HepG2 (cell line): ENCODE measurements around the gene GALNT15. TPM values are rescaled to one million over a fixed set of nuclear protein-coding genes. Genes with fewer than 3 reads are reported as not detected.

ENCODE experiments used
- ATAC-seq: fragments of 200-7000 bp; cut with Tn5 transposase; 3 replicates; pipeline ENCODE4 v1.9.1; 2020; ENCODE audit warnings: mild to moderate bottlenecking, moderate library complexity
- BruUV-seq: library from RNA; stranded (reverse); fragments of 400-500 nt; replicated peaks from 2 replicates; lab custom pipeline; 2021; lab: Mats Ljungman, UMichigan
- CTCF ChIA-PET: fragments of 300-600 bp; formaldehyde crosslinking; extraction: SDS; loops from one replicate; lab custom pipeline; 2021; ENCODE audit warnings: low total read pairs, inconsistent platforms, low intra/inter-chr PET ratio; lab: Yijun Ruan, JAX
- POLR2A ChIA-PET: fragments of 350-600 bp; sonication (Branson Sonifier 250); formaldehyde crosslinking; loops from one replicate; lab custom pipeline; 2020; ENCODE audit warnings: antibody characterized with exemption, inconsistent platforms; lab: Yijun Ruan, JAX
- DNase-seq: peaks from one replicate; pipeline ENCODE4 v3.0.0-alpha.2; 2015; ENCODE audit warnings: low spot score
- FAIRE-seq: peaks from 3 replicates; lab custom pipeline; 2011; peaks lifted over from hg19 to GRCh38; lab: Jason Lieb, UNC
- H2AFZ ChIP-seq: one replicate; pipeline ENCODE4 v1.6.1; 2011; ENCODE audit warnings: low read length, inconsistent platforms
- H3K27ac ChIP-seq: fragments of 300-600 bp; 3 replicates; pipeline ENCODE4 v1.8.0; 2011; ENCODE audit warnings: mixed run types, mild to moderate bottlenecking, mixed read lengths, low read length, inconsistent platforms; ENCODE audit not compliant: insufficient read depth; ENCODE audit errors: extremely low read length
- H3K27me3 ChIP-seq, 2 experiments: fragments of 200-600 bp in 1 of 2; 2 replicates in 1 of 2; 3 replicates in 1 of 2; pipeline versions ENCODE4 v1.6.0 to v1.8.0; 2011; ENCODE audit warnings: low read length in 2 of 2, mild to moderate bottlenecking in 2 of 2, moderate library complexity in 2 of 2, inconsistent platforms in 1 of 2; ENCODE audit not compliant: insufficient read depth in 2 of 2, control insufficient read depth in 1 of 2
- H3K36me3 ChIP-seq, 2 experiments: fragments of 200-600 bp in 1 of 2; replicated peaks in 1 of 2; 2 replicates in 1 of 2; 3 replicates in 1 of 2; pipeline versions ENCODE4 v1.5.1 to v1.8.0; 2011; ENCODE audit warnings: low read length in 2 of 2, inconsistent platforms in 1 of 2; ENCODE audit not compliant: insufficient read depth in 2 of 2, control insufficient read depth in 1 of 2
- H3K4me1 ChIP-seq: 2 replicates; pipeline ENCODE4 v1.5.1; 2012; ENCODE audit warnings: low read length, inconsistent platforms; ENCODE audit not compliant: insufficient read depth
- H3K4me2 ChIP-seq: 2 replicates; pipeline ENCODE4 v1.6.0; 2011; ENCODE audit warnings: low read depth, low read length, inconsistent platforms
- H3K4me3 ChIP-seq, 3 experiments: fragments of 200-600 bp in 1 of 3; sonication (generic), shearing (Covaris generic) in 1 of 3; replicated peaks in 1 of 3; 2 replicates each; pipeline ENCODE4 v1.5.1; 2011 to 2016; ENCODE audit warnings: low read length in 3 of 3, inconsistent platforms in 2 of 3, low read depth in 2 of 3, mild to moderate bottlenecking in 2 of 3, control low read depth in 1 of 3, mixed read lengths in 1 of 3; ENCODE audit not compliant: insufficient read depth in 1 of 3
- H3K79me2 ChIP-seq: one replicate; pipeline ENCODE4 v1.6.1; 2011; ENCODE audit warnings: low read length, inconsistent platforms; ENCODE audit not compliant: insufficient read depth
- H3K9ac ChIP-seq: 2 replicates; pipeline ENCODE4 v1.6.0; 2011; ENCODE audit warnings: mild to moderate bottlenecking, low read depth, low read length, inconsistent platforms; ENCODE audit not compliant: insufficient read depth
- H3K9me3 ChIP-seq: 2 replicates; pipeline ENCODE4 v1.5.1; 2012; ENCODE audit warnings: mild to moderate bottlenecking, low read length
- H4K20me1 ChIP-seq: 2 replicates; pipeline ENCODE4 v1.6.0; 2011; ENCODE audit warnings: inconsistent platforms, mild to moderate bottlenecking, low read length, moderate library complexity; ENCODE audit not compliant: insufficient read depth
- HMGXB3 ChIP-seq: sonication (generic); formaldehyde crosslinking; IDR thresholded peaks from 2 replicates; pipeline ENCODE4 v1.4.0; 2020; ENCODE audit warnings: missing genetic modification reagents, borderline replicate concordance
- MEIS2 ChIP-seq: sonication (generic); formaldehyde crosslinking; IDR thresholded peaks from 2 replicates; pipeline ENCODE4 v1.9.0; 2021; ENCODE audit warnings: mild to moderate bottlenecking, missing genetic modification reagents
- TIGD3 ChIP-seq: sonication (generic); formaldehyde crosslinking; IDR thresholded peaks from 2 replicates; pipeline ENCODE4 v1.5.1; 2020; ENCODE audit warnings: mild to moderate bottlenecking, missing genetic modification reagents, borderline replicate concordance
- ZNF142 ChIP-seq: sonication (generic); formaldehyde crosslinking; IDR thresholded peaks from 2 replicates; pipeline ENCODE4 v1.4.0; 2020; ENCODE audit warnings: missing genetic modification reagents
- ZNF761 ChIP-seq: sonication (generic); formaldehyde crosslinking; conservative IDR thresholded peaks from 2 replicates; pipeline ENCODE4 v1.4.0; 2020; ENCODE audit warnings: mild to moderate bottlenecking, missing genetic modification reagents
- ZNF816 ChIP-seq: sonication (generic); formaldehyde crosslinking; IDR thresholded peaks from 2 replicates; pipeline ENCODE4 v1.8.0; 2022; ENCODE audit warnings: missing genetic modification reagents, mild to moderate bottlenecking, borderline replicate concordance
- WGBS: methylation state at CpG from one replicate; pipeline ENCODE4 v1.1.6; 2017; ENCODE audit warnings: low lambda C conversion rate; 5-methylcytosine and 5-hydroxymethylcytosine counted together
- in situ Hi-C: cut with HindIII; loops from 2 replicates; pipeline ENCODE4 v1.10.0; 2017; ENCODE audit warnings: low pct_unique_long_range_greater_than_20kb; ENCODE audit not compliant: extremely low pct_ligation_motif_present
- intact Hi-C: fragments of 100-400 bp; cut with micrococcal nuclease; formaldehyde crosslinking; loops from one replicate; pipeline ENCODE4 v1.10.0; 2022; ENCODE audit not compliant: unreplicated experiment
- polyA plus RNA-seq, 8 experiments: library from polyadenylated mRNA; depleted of rRNA in 3 of 8; stranded (reverse) in 7 of 8; unstranded in 1 of 8; fragments of >200 nt; fragmentation: Illumina TruSeq in 4 of 8; extraction: Trizol in 4 of 8; gene quantifications; 2 replicates each; pipeline versions ENCODE4 v1.2.1 to v1.2.3, GENCODE V29; 2011 to 2016; ENCODE audit warnings: low read depth in 4 of 8, missing spikeins in 1 of 8, mixed read lengths in 1 of 8; ENCODE audit not compliant: insufficient read depth in 1 of 8
- total RNA-seq, 5 experiments: library from RNA; depleted of rRNA; stranded (reverse); fragments of >200 nt; fragmentation: Illumina TruSeq; extraction: Trizol; gene quantifications; 2 replicates each; pipeline ENCODE4 v1.2.3, GENCODE V29; 2016; ENCODE audit warnings: low read depth in 1 of 5

The GALNT15 gene
- total and polyA plus RNA-seq, 2 of the 13 experiments (the other 11 are each of a cell fraction or from before 2014, with no cell fraction given), result 0.02 to 0.04 TPM

GRCh38 chr3:16214366-16214765 is 39.9 kb downstream of the GALNT15 start:
- 10% methylated on average over 4 of the region's 4 CpGs for WGBS
- CTCF ChIA-PET, result no interaction called here

More at GRCh38 chr3:16214366-16214765, 39.9 kb downstream of the GALNT15 start:
- Histone ChIP-seq H3K9ac (no peak overlapping the region), H3K36me3 (no peaks in the 10 kb centered on the region), H3K4me1 (no peaks in the 10 kb centered on the region), H3K79me2 (no peaks in the 10 kb centered on the region), H3K4me3 (no peak overlapping the region), H3K4me2 (no peak overlapping the region), H4K20me1 (no peaks in the 10 kb centered on the region), H3K9me3 (no peaks in the 10 kb centered on the region), H3K27me3 (peaks cover 1 to 17% of the 10 kb centered on the region in 2 experiments; a peak in 4 of 5 replicates), H3K27ac (no peak overlapping the region), H2AFZ (no peak overlapping the region)
- DNase-seq (no peak), ATAC-seq (no peak), FAIRE-seq (no peak)
- BruUV-seq, result no TSS peak
- TF ChIP-seq TIGD3 (CRISPR knock-in tag) (no peak), MEIS2 (CRISPR knock-in tag) (no peak), ZNF761 (CRISPR knock-in tag) (no peak), HMGXB3 (no peak), ZNF142 (no peak), ZNF816 (no peak)
- POLR2A ChIA-PET, result no interaction called here
- in situ Hi-C loops, result no loop called here
- intact Hi-C loops, result no loop called here
